Body of pancreas (tissue), 4 donors: ENCODE measurements around the gene CMA1.

Source experiments
- CTCF ChIP-seq, 7 experiments: fragments of 450-650 bp in 4 of 7; fragments of 200-600 bp in 3 of 7; sonication (generic) in 3 of 7; IDR thresholded peaks; one replicate each; pipeline ENCODE4 v1.5.1; 2016 to 2019; ENCODE audit warnings: antibody characterized with exemption in 7 of 7
- POLR2A ChIP-seq, 3 donors: fragments of 450-650 bp; IDR thresholded peaks; one replicate each; pipeline ENCODE4 v1.6.1; 2016; ENCODE audit warnings: antibody characterized with exemption in 3 of 3, mild to moderate bottlenecking in 2 of 3

DNA sequence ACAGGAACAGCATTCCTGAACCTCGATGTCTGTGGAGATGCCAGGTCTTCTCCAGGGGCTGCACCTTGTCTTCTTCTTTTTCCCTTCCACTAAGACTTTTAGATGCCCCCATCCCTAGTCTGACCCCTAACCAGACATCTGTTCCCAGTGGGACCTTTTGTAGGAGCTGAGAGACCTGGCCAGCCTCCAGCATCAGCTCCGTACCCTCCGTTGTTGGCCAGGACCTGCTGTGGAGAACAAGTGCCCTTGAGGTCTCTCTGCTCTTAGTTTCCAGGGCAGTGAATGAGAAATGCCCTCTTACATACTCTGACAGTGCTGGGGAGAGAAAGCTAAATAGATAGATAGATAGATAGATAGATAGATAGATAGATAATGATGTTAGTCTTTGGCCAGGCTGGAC, 48.7 kb downstream of the CMA1 start:
- TF ChIP-seq CTCF (IDR thresholded peaks at IDR 0.05) (no peak), POLR2A (IDR thresholded peaks at IDR 0.05) (no peak)
